Prostate gland (tissue), 2 donors: Measurements from ENCODE around the gene SLC7A7. TPM values are rescaled to one million over a fixed set of nuclear protein-coding genes. Genes with fewer than 3 reads are reported as not detected.

ENCODE experiments used
- DNase-seq: peaks from one replicate; pipeline ENCODE4 v3.0.0-alpha.2; 2019; ENCODE audit warnings: low spot score
- H3K27ac ChIP-seq, 2 donors: fragments of 200-600 bp; sonication (generic); 2 replicates each; pipeline ENCODE4 v1.5.1; 2017 to 2019
- H3K27me3 ChIP-seq: fragments of 200-600 bp; sonication (generic); replicated peaks from 2 replicates; pipeline ENCODE4 v1.5.1; 2019; ENCODE audit not compliant: insufficient read depth
- H3K36me3 ChIP-seq, 2 donors: fragments of 200-600 bp; sonication (generic); 1 replicate in 1 of 2; 2 replicates in 1 of 2; pipeline versions ENCODE4 v1.5.1 to v1.8.1; 2017 to 2019
- H3K4me1 ChIP-seq: fragments of 200-600 bp; sonication (generic); replicated peaks from 2 replicates; pipeline ENCODE4 v1.5.1; 2019
- H3K4me3 ChIP-seq, 2 donors: fragments of 200-600 bp; sonication (generic); 2 replicates each; pipeline ENCODE4 v1.5.1; 2017 to 2019
- H3K9me3 ChIP-seq: fragments of 200-600 bp; sonication (generic); 2 replicates; pipeline ENCODE4 v1.5.1; 2017
- POLR2A ChIP-seq: fragments of 450-650 bp; IDR thresholded peaks from one replicate; pipeline ENCODE4 v1.6.1; 2016; ENCODE audit warnings: antibody characterized with exemption, mild to moderate bottlenecking
- POLR2AphosphoS5 ChIP-seq: sonication (generic); formaldehyde crosslinking; IDR thresholded peaks from one replicate; pipeline ENCODE4 v1.6.1; 2017; ENCODE audit warnings: antibody characterized with exemption
- WGBS: methylation state at CpG from one replicate; pipeline ENCODE4 v1.1.5; 2018; 5-methylcytosine and 5-hydroxymethylcytosine counted together
- intact Hi-C: fragments of 100-400 bp; cut with DNase I; formaldehyde crosslinking; loops from one replicate; pipeline ENCODE4 v1.14.2; 2022
- total RNA-seq, 2 donors: library from RNA; depleted of rRNA; stranded (reverse); fragments of >200 nt; gene quantifications; one replicate each; pipeline ENCODE4 v1.1.0, GENCODE V29; 2016
- TF ChIP-seq, protein P1 (sequence below), 4 experiments: fragments of 200-600 bp in 2 of 4; fragments of 450-650 bp in 2 of 4; sonication (generic) in 2 of 4; IDR thresholded peaks; 1 replicate in 3 of 4; 2 replicates in 1 of 4; pipeline ENCODE4 v1.5.1; 2016 to 2019; ENCODE audit warnings: antibody characterized with exemption in 4 of 4, mild to moderate bottlenecking in 2 of 4, moderate library complexity in 2 of 4

The SLC7A7 gene
- total RNA-seq, 2 donors from 2014 or later, result 4.6 to 8.1 TPM

DNA sequence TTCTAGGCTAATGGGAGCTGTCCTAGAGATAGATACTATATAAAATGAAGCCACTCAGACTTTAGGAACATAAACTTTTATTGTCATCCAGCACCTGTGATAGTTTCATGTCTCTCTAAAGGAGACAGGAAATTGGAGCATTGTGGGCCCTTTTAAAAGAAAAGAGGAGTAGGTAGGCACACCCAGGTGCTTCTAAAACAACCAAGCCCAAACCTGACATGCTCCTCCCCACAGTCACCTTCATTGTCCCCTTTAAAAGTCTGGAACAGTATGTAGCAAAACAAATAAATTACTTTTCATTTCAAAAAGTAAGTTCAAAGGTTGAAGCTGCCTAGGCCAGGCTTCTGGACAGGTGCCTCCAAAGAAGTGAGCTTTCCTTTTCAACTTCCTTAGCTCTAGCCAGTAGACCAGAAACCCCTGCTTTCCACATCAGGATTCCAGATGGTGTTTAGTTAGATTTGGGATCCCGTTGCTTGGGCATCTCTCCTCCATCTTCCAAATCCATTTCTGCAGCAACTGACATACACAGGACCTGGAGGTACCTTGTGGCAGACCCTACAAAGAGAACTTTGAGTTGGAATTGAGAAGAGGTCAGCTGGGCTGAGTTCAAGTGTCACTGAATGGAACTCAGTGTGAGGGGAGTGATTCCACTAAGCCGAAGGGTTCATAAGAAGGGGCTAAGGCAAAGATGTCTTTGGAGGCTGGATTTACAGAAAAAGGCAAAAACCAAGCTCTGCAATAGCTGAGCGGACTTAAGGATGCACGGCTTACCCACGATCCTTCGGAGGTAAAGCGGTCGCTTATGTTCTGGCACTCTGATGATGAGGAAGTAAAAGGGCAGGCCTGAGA, 41.8 kb downstream of the SLC7A7 start:
- Histone ChIP-seq H3K27me3 (no peaks in the 10 kb centered on the region), H3K27ac (no peak overlapping the region), H3K9me3 (no peaks in the 10 kb centered on the region), H3K36me3 (peaks cover 0 to 23% of the 10 kb centered on the region in 2 donors), H3K4me3 (no peak overlapping the region), H3K4me1 (no peaks in the 10 kb centered on the region)
- intact Hi-C loops, result no loop called here
- no peak for DNase-seq
- TF ChIP-seq POLR2A (no peak), POLR2AphosphoS5 (no peak)
- TF ChIP-seq, protein P1, sequence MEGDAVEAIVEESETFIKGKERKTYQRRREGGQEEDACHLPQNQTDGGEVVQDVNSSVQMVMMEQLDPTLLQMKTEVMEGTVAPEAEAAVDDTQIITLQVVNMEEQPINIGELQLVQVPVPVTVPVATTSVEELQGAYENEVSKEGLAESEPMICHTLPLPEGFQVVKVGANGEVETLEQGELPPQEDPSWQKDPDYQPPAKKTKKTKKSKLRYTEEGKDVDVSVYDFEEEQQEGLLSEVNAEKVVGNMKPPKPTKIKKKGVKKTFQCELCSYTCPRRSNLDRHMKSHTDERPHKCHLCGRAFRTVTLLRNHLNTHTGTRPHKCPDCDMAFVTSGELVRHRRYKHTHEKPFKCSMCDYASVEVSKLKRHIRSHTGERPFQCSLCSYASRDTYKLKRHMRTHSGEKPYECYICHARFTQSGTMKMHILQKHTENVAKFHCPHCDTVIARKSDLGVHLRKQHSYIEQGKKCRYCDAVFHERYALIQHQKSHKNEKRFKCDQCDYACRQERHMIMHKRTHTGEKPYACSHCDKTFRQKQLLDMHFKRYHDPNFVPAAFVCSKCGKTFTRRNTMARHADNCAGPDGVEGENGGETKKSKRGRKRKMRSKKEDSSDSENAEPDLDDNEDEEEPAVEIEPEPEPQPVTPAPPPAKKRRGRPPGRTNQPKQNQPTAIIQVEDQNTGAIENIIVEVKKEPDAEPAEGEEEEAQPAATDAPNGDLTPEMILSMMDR (IDR thresholded peaks at IDR 0.05), result no peak
- 94% methylated on average over 8 of the region's 8 CpGs for WGBS

DNA sequence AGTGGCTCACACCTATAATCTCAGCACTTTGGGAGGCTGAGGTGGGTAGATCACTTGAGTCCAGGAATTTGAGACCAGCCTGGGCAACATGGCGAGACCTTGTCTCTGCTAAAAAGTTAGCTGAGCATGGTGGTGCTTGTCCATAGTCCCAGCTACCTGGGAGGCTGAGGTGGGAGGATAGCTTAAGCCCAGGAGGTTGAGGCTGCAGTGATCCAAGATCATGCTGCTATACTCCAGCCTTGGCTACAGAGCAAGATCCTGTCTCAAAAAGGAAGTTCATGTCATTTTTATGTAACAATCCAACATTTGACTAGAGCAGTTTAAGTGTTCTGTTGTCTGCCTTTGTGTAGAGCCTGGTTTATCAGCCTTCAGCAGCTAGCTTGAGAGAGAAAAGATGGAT, 42.5 kb downstream of the SLC7A7 start:
- no peak overlapping the region for H3K4me3 ChIP-seq
- no peaks in the 10 kb centered on the region for H3K9me3 ChIP-seq
- peaks cover 0 to 23% of the 10 kb centered on the region in 2 donors for H3K36me3 ChIP-seq
- intact Hi-C loops, result no loop called here
- no peak overlapping the region for H3K27ac ChIP-seq
- H3K4me1 ChIP-seq, result no peaks in the 10 kb centered on the region
- DNase-seq, result no peak
- WGBS, result 94% methylated on average over 1 of the region's 1 CpG
- no peaks in the 10 kb centered on the region for H3K27me3 ChIP-seq
- TF ChIP-seq POLR2A (no peak), POLR2AphosphoS5 (no peak)
- TF ChIP-seq, protein P1 (IDR thresholded peaks at IDR 0.05), result no peak

DNA sequence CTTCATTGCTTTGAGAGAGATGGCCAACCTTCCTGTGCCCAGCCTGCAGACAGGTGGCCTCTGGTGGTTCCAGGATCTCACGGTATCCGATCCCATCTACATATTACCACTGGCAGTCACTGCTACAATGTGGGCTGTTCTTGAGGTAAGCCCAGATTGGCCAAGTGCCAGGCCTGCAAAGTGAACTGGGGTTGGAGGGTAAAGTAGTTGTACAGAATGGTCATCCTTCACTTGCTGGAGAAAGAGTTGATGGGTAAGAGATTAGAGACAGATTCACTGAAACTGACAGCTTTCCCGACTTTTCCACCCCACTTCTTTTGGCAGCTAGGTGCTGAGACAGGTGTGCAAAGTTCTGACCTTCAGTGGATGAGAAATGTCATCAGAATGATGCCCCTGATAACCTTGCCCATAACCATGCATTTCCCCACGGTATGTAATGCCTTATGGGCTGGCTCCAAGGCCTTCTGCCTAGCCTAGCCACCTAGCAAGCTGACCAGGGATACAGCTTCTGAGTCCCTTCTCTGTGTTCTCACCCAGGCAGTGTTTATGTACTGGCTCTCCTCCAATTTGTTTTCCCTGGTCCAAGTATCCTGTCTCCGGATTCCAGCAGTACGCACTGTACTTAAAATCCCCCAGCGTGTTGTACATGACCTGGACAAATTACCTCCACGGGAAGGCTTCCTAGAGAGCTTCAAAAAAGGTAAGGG, 44.6 kb downstream of the SLC7A7 start:
- Histone ChIP-seq H3K9me3 (no peaks in the 10 kb centered on the region), H3K27ac (no peak overlapping the region), H3K4me1 (no peaks in the 10 kb centered on the region), H3K36me3 (peaks cover 0 to 23% of the 10 kb centered on the region in 2 donors), H3K4me3 (no peak overlapping the region), H3K27me3 (no peaks in the 10 kb centered on the region)
- no peak for TF ChIP-seq POLR2A
- TF ChIP-seq POLR2AphosphoS5, result no peak
- TF ChIP-seq, protein P1 (IDR thresholded peaks at IDR 0.05), result no peak
- WGBS, result 84% methylated on average over 8 of the region's 8 CpGs
- DNase-seq, result no peak
- intact Hi-C loops, result no loop called here

DNA sequence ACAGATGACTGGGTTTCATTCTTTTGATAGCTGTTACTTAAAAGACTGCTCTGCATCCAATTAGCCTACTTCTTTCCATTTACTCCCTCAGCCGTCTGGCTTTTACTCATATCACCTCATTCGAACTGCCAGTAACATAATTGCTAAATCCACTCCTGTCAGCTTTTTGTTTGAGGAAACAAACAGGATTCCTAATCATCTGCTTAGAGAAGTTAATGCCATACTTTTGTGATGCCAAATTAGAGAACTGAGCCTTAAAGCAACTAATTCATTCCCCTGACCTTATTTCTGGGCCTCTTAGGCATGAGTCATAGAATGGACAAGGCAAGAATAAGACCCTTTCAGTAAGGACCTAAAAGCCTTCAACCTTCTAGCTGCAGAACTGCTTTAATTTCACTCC, 45.9 kb downstream of the SLC7A7 start:
- Histone ChIP-seq H3K27me3 (no peaks in the 10 kb centered on the region), H3K4me1 (no peaks in the 10 kb centered on the region), H3K4me3 (no peak overlapping the region), H3K36me3 (peaks cover 0 to 23% of the 10 kb centered on the region in 2 donors), H3K9me3 (no peaks in the 10 kb centered on the region), H3K27ac (no peak overlapping the region)
- no peak for TF ChIP-seq POLR2AphosphoS5
- TF ChIP-seq POLR2A, result no peak
- TF ChIP-seq, protein P1 (IDR thresholded peaks at IDR 0.05), result no peak
- no peak for DNase-seq
- intact Hi-C loops, result loop anchor here (5.0 to 10.0 kb wide), 3 partner anchors 85 to 197 kb away; partner anchors contain the start of gene ABHD4
- 80% methylated on average over 2 of the region's 2 CpGs for WGBS
